ENCODE results near the gene FOXC1.

DNA sequence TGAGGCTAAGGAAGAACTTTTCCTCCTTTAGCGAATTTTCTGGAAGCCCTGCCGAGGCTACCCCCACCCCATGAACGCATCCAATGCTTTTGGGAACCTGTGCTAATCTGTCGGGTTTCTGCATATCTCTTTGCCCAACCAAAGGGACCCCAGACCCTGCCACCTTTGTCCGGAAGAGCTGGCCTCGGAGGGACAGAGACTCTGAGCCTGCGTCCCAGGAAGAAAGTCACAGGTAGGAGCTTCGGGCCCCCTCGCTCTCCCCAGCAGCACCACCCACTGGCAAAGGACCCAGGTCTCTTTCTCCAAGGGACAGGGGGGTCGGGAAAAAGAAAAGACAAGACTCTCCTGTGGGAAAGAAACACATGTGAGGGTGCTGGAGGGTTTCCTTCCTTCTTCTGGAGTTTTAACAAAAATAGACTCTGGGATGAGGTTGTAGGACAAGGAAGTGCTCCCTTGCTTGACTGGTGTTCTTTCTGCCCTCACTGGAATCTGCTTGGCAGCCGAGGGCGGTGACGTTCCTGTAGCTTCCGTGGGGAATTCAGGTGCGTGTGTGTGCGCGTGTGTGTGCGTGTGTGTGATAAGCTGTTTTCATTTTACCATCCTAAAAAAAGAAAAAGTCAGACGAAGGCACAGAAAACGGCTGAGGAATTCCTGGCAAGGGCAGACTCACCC is 16.3 kb upstream of the FOXC1 start:
- TF ChIP-seq CTCF (IDR thresholded peaks at IDR 0.05) (no peak), EZH2phosphoT487 (IDR thresholded peaks at IDR 0.05) (no peak)

All from neural progenitor cell (in vitro differentiated cells).